ENCODE measurements around the gene SCNN1G.
"Not testable (repeated sequence)": the region's sequence is repeated elsewhere in the genome, so short reads cannot be mapped to it uniquely, and the experiment has no call there.

Gene SCNN1G

GRCh38 chr16:23249830-23250229 is 67.3 kb downstream of the SCNN1G start:
- DNase-seq (ENCODE audit: low read depth, low spot score) = no peak

- DNase-seq (ENCODE audit: low read depth, low spot score) = no peak
These were observed 69.8 kb downstream of the SCNN1G start for GRCh38 chr16:23252310-23252709.

- not testable (repeated sequence) for DNase-seq (ENCODE audit: low read depth, low spot score)
These were observed 71.1 kb downstream of the SCNN1G start for GRCh38 chr16:23253650-23254049.

- no peak for DNase-seq (ENCODE audit: low read depth, low spot score)
These were observed 71.8 kb downstream of the SCNN1G start for GRCh38 chr16:23254338-23254737.

GRCh38 chr16:23255000-23255399 is 72.5 kb downstream of the SCNN1G start:
- DNase-seq (ENCODE audit: low read depth, low spot score) = no peak

- DNase-seq (ENCODE audit: low read depth, low spot score) = no peak
These were observed 73.9 kb downstream of the SCNN1G start for GRCh38 chr16:23256440-23256839.

GRCh38 chr16:23257682-23258081 is 75.1 kb downstream of the SCNN1G start:
- no peak for DNase-seq (ENCODE audit: low read depth, low spot score)

- no peak for DNase-seq (ENCODE audit: low read depth, low spot score)
These were observed 76.3 kb downstream of the SCNN1G start for GRCh38 chr16:23258919-23259237.

Data from brain pericyte (primary cell).